ENCODE data around the gene UQCC5. TPM values are rescaled to one million over a fixed set of nuclear protein-coding genes. Genes with fewer than 3 reads are reported as not detected.
A peak's percentile ranks its signal among the peaks of the same experiment; 100 is the strongest.

The UQCC5 gene
- total RNA-seq, 1 experiment from 2014 or later = 21.5 TPM

- no peak for DNase-seq
- Histone ChIP-seq H3K4me3 (ENCODE audit: insufficient read depth, low read depth, low read length) (no peak overlapping the region), H3K27me3 (ENCODE audit: control insufficient read depth, insufficient read depth, low read length) (no peaks in the 10 kb centered on the region), H3K36me3 (replicated peaks; ENCODE audit: control insufficient read depth, insufficient read depth, low read length) (peaks cover 3% of the 10 kb centered on the region)
Observed at GRCh38 chr3:52495777-52496602, 40.4 kb upstream of the UQCC5 start.

GRCh38 chr3:52498137-52499054 lies 38.0 kb upstream of the UQCC5 start:
- Histone ChIP-seq H3K36me3 (replicated peaks; ENCODE audit: control insufficient read depth, insufficient read depth, low read length) (no peaks in the 10 kb centered on the region), H3K27me3 (ENCODE audit: control insufficient read depth, insufficient read depth, low read length) (no peaks in the 10 kb centered on the region), H3K4me3 (ENCODE audit: insufficient read depth, low read depth, low read length) (no peak overlapping the region)
- no peak for DNase-seq

GRCh38 chr3:52501046-52501445 lies 35.4 kb upstream of the UQCC5 start:
- no peak for DNase-seq
- no peaks in the 10 kb centered on the region for H3K36me3 ChIP-seq (replicated peaks; ENCODE audit: control insufficient read depth, insufficient read depth, low read length)
- H3K4me3 ChIP-seq (ENCODE audit: insufficient read depth, low read depth, low read length) = no peak overlapping the region
- H3K27me3 ChIP-seq (ENCODE audit: control insufficient read depth, insufficient read depth, low read length) = no peaks in the 10 kb centered on the region

- DNase-seq = no peak
- Histone ChIP-seq H3K27me3 (ENCODE audit: control insufficient read depth, insufficient read depth, low read length) (no peaks in the 10 kb centered on the region), H3K36me3 (replicated peaks; ENCODE audit: control insufficient read depth, insufficient read depth, low read length) (no peaks in the 10 kb centered on the region), H3K4me3 (ENCODE audit: insufficient read depth, low read depth, low read length) (no peak overlapping the region)
Observed at GRCh38 chr3:52502001-52502400, 34.4 kb upstream of the UQCC5 start.

GRCh38 chr3:52502808-52503350 lies 33.5 kb upstream of the UQCC5 start:
- Histone ChIP-seq H3K27me3 (ENCODE audit: control insufficient read depth, insufficient read depth, low read length) (no peaks in the 10 kb centered on the region), H3K4me3 (ENCODE audit: insufficient read depth, low read depth, low read length) (no peak overlapping the region), H3K36me3 (replicated peaks; ENCODE audit: control insufficient read depth, insufficient read depth, low read length) (no peaks in the 10 kb centered on the region)
- DNase-seq = no peak

- H3K27me3 ChIP-seq (ENCODE audit: control insufficient read depth, insufficient read depth, low read length) = no peaks in the 10 kb centered on the region
- peak; percentile 89 for DNase-seq
- H3K4me3 ChIP-seq (ENCODE audit: insufficient read depth, low read depth, low read length) = no peak overlapping the region
- no peaks in the 10 kb centered on the region for H3K36me3 ChIP-seq (replicated peaks; ENCODE audit: control insufficient read depth, insufficient read depth, low read length)
Observed at GRCh38 chr3:52503788-52504424, 32.5 kb upstream of the UQCC5 start.

- DNase-seq = peak; percentile 66
- Histone ChIP-seq H3K4me3 (ENCODE audit: insufficient read depth, low read depth, low read length) (no peak overlapping the region), H3K27me3 (ENCODE audit: control insufficient read depth, insufficient read depth, low read length) (no peaks in the 10 kb centered on the region), H3K36me3 (replicated peaks; ENCODE audit: control insufficient read depth, insufficient read depth, low read length) (no peaks in the 10 kb centered on the region)
Observed at GRCh38 chr3:52504977-52505376, 31.4 kb upstream of the UQCC5 start.

- Histone ChIP-seq H3K4me3 (ENCODE audit: insufficient read depth, low read depth, low read length) (no peak overlapping the region), H3K36me3 (replicated peaks; ENCODE audit: control insufficient read depth, insufficient read depth, low read length) (no peaks in the 10 kb centered on the region), H3K27me3 (ENCODE audit: control insufficient read depth, insufficient read depth, low read length) (no peaks in the 10 kb centered on the region)
- DNase-seq = peak; percentile 73
Observed at GRCh38 chr3:52506266-52506966, 30.0 kb upstream of the UQCC5 start.

GRCh38 chr3:52507359-52507758 lies 29.0 kb upstream of the UQCC5 start:
- no peaks in the 10 kb centered on the region for H3K27me3 ChIP-seq (ENCODE audit: control insufficient read depth, insufficient read depth, low read length)
- DNase-seq = peak; percentile 71
- no peak overlapping the region for H3K4me3 ChIP-seq (ENCODE audit: insufficient read depth, low read depth, low read length)
- no peaks in the 10 kb centered on the region for H3K36me3 ChIP-seq (replicated peaks; ENCODE audit: control insufficient read depth, insufficient read depth, low read length)

- H3K36me3 ChIP-seq (replicated peaks; ENCODE audit: control insufficient read depth, insufficient read depth, low read length) = no peaks in the 10 kb centered on the region
- peak; percentile 73 for DNase-seq
- no peak overlapping the region for H3K4me3 ChIP-seq (ENCODE audit: insufficient read depth, low read depth, low read length)
- no peaks in the 10 kb centered on the region for H3K27me3 ChIP-seq (ENCODE audit: control insufficient read depth, insufficient read depth, low read length)
Observed at GRCh38 chr3:52509753-52510328, 26.6 kb upstream of the UQCC5 start.

GRCh38 chr3:52511509-52511908 lies 24.9 kb upstream of the UQCC5 start:
- DNase-seq = no peak
- H3K27me3 ChIP-seq (ENCODE audit: control insufficient read depth, insufficient read depth, low read length) = no peaks in the 10 kb centered on the region
- H3K36me3 ChIP-seq (replicated peaks; ENCODE audit: control insufficient read depth, insufficient read depth, low read length) = no peaks in the 10 kb centered on the region
- no peak overlapping the region for H3K4me3 ChIP-seq (ENCODE audit: insufficient read depth, low read depth, low read length)

GRCh38 chr3:52512105-52512504 lies 24.3 kb upstream of the UQCC5 start:
- H3K36me3 ChIP-seq (replicated peaks; ENCODE audit: control insufficient read depth, insufficient read depth, low read length) = no peaks in the 10 kb centered on the region
- no peak overlapping the region for H3K4me3 ChIP-seq (ENCODE audit: insufficient read depth, low read depth, low read length)
- DNase-seq = no peak
- no peaks in the 10 kb centered on the region for H3K27me3 ChIP-seq (ENCODE audit: control insufficient read depth, insufficient read depth, low read length)

GRCh38 chr3:52512727-52513126 lies 23.7 kb upstream of the UQCC5 start:
- no peak overlapping the region for H3K4me3 ChIP-seq (ENCODE audit: insufficient read depth, low read depth, low read length)
- DNase-seq = peak; percentile 79
- no peaks in the 10 kb centered on the region for H3K36me3 ChIP-seq (replicated peaks; ENCODE audit: control insufficient read depth, insufficient read depth, low read length)
- H3K27me3 ChIP-seq (ENCODE audit: control insufficient read depth, insufficient read depth, low read length) = no peaks in the 10 kb centered on the region

- Histone ChIP-seq H3K27me3 (ENCODE audit: control insufficient read depth, insufficient read depth, low read length) (peaks cover 3% of the 10 kb centered on the region), H3K36me3 (replicated peaks; ENCODE audit: control insufficient read depth, insufficient read depth, low read length) (no peaks in the 10 kb centered on the region), H3K4me3 (ENCODE audit: insufficient read depth, low read depth, low read length) (no peak overlapping the region)
- DNase-seq = no peak
Observed at GRCh38 chr3:52513281-52513680, 23.1 kb upstream of the UQCC5 start.
